ENCODE data around the gene ZNF814.

DNA sequence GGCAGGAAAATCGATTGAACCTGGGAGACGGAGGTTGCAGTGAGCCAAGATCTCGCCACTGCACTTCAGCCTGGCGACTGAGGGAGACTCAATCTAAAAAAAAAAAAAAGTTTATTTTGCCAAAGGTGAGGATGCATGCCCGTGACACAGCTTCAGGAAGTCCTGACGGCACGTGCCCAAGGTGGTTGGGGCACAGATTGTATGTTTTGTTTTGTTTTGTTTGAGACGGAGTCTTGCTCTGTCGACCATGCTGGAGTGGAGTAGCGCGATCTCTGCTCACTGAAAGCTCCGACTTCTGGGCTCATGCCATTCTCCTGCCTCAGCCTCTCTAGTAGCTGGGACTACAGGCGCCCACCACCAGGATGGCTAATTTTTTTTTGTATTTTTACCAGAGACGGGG is 70.9 kb downstream of the ZNF814 start:
- TF ChIP-seq CREB1 (IDR thresholded peaks at IDR 0.05; ENCODE audit: low read depth), result no peak
- no peak for TF ChIP-seq RAD21 (IDR thresholded peaks at IDR 0.05; ENCODE audit: low read depth)
- TF ChIP-seq, protein P1, sequence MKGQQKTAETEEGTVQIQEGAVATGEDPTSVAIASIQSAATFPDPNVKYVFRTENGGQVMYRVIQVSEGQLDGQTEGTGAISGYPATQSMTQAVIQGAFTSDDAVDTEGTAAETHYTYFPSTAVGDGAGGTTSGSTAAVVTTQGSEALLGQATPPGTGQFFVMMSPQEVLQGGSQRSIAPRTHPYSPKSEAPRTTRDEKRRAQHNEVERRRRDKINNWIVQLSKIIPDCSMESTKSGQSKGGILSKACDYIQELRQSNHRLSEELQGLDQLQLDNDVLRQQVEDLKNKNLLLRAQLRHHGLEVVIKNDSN (IDR thresholded peaks at IDR 0.05), result no peak
- no peak for TF ChIP-seq EP300 (IDR thresholded peaks at IDR 0.05; ENCODE audit: borderline replicate concordance)
- TF ChIP-seq, protein P2, sequence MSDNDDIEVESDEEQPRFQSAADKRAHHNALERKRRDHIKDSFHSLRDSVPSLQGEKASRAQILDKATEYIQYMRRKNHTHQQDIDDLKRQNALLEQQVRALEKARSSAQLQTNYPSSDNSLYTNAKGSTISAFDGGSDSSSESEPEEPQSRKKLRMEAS (IDR thresholded peaks at IDR 0.05), result no peak
- no peak for TF ChIP-seq CEBPB (IDR thresholded peaks at IDR 0.05)
- TF ChIP-seq, protein P3, sequence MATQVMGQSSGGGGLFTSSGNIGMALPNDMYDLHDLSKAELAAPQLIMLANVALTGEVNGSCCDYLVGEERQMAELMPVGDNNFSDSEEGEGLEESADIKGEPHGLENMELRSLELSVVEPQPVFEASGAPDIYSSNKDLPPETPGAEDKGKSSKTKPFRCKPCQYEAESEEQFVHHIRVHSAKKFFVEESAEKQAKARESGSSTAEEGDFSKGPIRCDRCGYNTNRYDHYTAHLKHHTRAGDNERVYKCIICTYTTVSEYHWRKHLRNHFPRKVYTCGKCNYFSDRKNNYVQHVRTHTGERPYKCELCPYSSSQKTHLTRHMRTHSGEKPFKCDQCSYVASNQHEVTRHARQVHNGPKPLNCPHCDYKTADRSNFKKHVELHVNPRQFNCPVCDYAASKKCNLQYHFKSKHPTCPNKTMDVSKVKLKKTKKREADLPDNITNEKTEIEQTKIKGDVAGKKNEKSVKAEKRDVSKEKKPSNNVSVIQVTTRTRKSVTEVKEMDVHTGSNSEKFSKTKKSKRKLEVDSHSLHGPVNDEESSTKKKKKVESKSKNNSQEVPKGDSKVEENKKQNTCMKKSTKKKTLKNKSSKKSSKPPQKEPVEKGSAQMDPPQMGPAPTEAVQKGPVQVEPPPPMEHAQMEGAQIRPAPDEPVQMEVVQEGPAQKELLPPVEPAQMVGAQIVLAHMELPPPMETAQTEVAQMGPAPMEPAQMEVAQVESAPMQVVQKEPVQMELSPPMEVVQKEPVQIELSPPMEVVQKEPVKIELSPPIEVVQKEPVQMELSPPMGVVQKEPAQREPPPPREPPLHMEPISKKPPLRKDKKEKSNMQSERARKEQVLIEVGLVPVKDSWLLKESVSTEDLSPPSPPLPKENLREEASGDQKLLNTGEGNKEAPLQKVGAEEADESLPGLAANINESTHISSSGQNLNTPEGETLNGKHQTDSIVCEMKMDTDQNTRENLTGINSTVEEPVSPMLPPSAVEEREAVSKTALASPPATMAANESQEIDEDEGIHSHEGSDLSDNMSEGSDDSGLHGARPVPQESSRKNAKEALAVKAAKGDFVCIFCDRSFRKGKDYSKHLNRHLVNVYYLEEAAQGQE (IDR thresholded peaks at IDR 0.05; ENCODE audit: low read depth), result no peak
